Testis (tissue), 3 donors: ENCODE measurements around the gene TEN1. TPM values are rescaled to one million over a fixed set of nuclear protein-coding genes. Genes with fewer than 3 reads are reported as not detected.
A peak's percentile ranks its signal among the peaks of the same experiment; 100 is the strongest.

ENCODE experiments used
- DNase-seq: peaks from one replicate; pipeline ENCODE4 v3.0.0-alpha.2; 2019
- H3K27ac ChIP-seq, 2 donors: fragments of 200-600 bp; sonication (generic); one replicate each; pipeline ENCODE4 v1.5.1; 2019
- H3K27me3 ChIP-seq: fragments of 200-600 bp; sonication (generic); one replicate; pipeline ENCODE4 v1.5.1; 2019
- H3K36me3 ChIP-seq: fragments of 200-600 bp; sonication (generic); one replicate; pipeline ENCODE4 v1.5.1; 2017; ENCODE audit warnings: low read depth; ENCODE audit errors: missing control alignments
- H3K4me1 ChIP-seq: fragments of 200-600 bp; sonication (generic); one replicate; pipeline ENCODE4 v1.5.1; 2019
- H3K4me3 ChIP-seq, 2 donors: fragments of 200-600 bp; sonication (generic); one replicate each; pipeline ENCODE4 v1.5.1; 2017 to 2019
- H3K9me3 ChIP-seq: fragments of 200-600 bp; sonication (generic); one replicate; pipeline ENCODE4 v1.5.1; 2017
- POLR2A ChIP-seq: fragments of 450-650 bp; IDR thresholded peaks from one replicate; pipeline ENCODE4 v1.6.1; 2017; ENCODE audit warnings: antibody characterized with exemption, mild to moderate bottlenecking, moderate library complexity
- WGBS, 2 donors: methylation state at CpG; one replicate each; pipeline ENCODE4 v1.1.5; 2018; 5-methylcytosine and 5-hydroxymethylcytosine counted together
- intact Hi-C: fragments of 100-400 bp; cut with DNase I; formaldehyde crosslinking; loops from one replicate; pipeline ENCODE4 v1.15.1; 2023; ENCODE audit warnings: low total_unique reads
- polyA plus RNA-seq: library from polyadenylated mRNA; stranded (reverse); fragments of 350-450 nt; fragmentation: Illumina TruSeq; extraction: RNeasy Lipid Tissue Mini Kit (QIAGEN cat#74804); gene quantifications from one replicate; pipeline ENCODE4 v1.2.3, GENCODE V29; 2014; ENCODE audit warnings: low read depth, low replicate concordance; ENCODE audit not compliant: insufficient read depth
- total RNA-seq, 2 donors: library from RNA; depleted of rRNA; stranded (reverse); fragments of >200 nt; gene quantifications; one replicate each; pipeline ENCODE4 v1.2.3, GENCODE V29; 2016
- TF ChIP-seq, protein P1 (sequence below), 3 experiments: fragments of 450-650 bp in 2 of 3; fragments of 200-600 bp in 1 of 3; sonication (generic) in 1 of 3; IDR thresholded peaks; one replicate each; pipeline ENCODE4 v1.5.1; 2016 to 2019; ENCODE audit warnings: antibody characterized with exemption in 3 of 3, mild to moderate bottlenecking in 2 of 3, moderate library complexity in 1 of 3

Gene TEN1
- total and polyA plus RNA-seq, 3 donors from 2014 or later, result 15.4 to 19.5 (median 17.8) TPM

DNA sequence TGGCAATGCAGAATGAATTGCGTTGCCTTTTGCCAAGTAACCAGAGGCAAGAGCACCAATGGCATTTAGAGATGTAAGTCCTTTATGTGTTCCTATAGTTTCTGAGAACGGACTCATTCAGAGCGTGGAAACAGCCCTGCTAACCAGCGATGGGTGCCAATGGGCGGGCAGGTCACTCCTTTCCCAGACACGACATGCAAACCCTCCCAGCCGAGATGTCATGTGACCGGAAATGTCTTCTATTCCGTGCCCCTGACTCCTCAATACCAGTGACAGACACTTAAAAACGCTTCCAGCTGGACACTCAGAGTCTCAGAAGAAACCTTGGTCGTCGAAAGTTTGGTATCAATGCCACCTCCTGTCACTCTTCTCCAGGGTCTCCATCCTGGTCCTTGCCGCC, 41.4 kb upstream of the TEN1 start:
- H3K4me1 ChIP-seq, result peaks cover 5% of the 10 kb centered on the region
- no peak for DNase-seq
- H3K27ac ChIP-seq, result no peak overlapping the region
- no peak overlapping the region for H3K4me3 ChIP-seq
- 89 to 90% methylated on average over 13 of the region's 13 CpGs for WGBS, 2 donors
- TF ChIP-seq, protein P1, sequence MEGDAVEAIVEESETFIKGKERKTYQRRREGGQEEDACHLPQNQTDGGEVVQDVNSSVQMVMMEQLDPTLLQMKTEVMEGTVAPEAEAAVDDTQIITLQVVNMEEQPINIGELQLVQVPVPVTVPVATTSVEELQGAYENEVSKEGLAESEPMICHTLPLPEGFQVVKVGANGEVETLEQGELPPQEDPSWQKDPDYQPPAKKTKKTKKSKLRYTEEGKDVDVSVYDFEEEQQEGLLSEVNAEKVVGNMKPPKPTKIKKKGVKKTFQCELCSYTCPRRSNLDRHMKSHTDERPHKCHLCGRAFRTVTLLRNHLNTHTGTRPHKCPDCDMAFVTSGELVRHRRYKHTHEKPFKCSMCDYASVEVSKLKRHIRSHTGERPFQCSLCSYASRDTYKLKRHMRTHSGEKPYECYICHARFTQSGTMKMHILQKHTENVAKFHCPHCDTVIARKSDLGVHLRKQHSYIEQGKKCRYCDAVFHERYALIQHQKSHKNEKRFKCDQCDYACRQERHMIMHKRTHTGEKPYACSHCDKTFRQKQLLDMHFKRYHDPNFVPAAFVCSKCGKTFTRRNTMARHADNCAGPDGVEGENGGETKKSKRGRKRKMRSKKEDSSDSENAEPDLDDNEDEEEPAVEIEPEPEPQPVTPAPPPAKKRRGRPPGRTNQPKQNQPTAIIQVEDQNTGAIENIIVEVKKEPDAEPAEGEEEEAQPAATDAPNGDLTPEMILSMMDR (IDR thresholded peaks at IDR 0.05), result no peak
- TF ChIP-seq POLR2A, result no peak
- no peaks in the 10 kb centered on the region for H3K36me3 ChIP-seq
- no peaks in the 10 kb centered on the region for H3K9me3 ChIP-seq
- intact Hi-C loops, result no loop called here
- no peaks in the 10 kb centered on the region for H3K27me3 ChIP-seq

DNA sequence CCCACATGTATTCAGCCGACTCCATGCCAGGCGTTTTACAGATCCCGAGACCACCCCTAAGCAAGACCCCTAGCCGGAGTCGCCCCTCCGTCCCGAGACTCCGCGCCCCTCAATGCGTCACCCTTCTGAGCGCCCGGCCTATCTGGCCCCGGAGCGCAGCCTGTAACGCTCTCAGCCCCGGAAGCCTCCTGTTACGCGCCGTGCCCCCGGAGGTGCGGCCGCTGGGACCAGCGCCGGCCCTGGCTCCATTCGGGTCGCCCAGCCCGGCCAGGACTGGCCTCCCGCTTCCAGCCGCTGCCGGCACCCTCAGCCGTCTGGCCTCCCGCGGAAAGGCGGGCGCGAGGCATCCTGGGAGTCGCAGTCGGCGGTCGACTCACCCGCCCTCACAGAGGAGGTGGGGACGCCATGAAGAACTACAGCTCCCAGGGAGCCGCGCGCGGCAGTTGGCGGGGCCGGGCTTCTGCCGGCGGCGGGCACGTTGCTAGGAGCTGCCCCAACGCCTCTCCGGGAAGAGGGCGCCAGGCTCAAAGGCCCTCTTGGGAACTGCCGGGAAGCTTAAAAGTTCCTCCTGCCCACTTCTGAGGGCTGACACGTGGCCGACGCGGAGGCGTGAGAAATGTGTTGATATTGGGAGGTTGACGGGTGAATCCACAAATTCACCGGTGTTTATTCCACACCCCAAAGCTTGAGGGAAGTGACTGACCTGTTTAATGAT, 38.2 kb upstream of the TEN1 start, which contains the start of gene FBF1:
Gene FBF1 (minus strand): TSS at position 316 of the 715 bp plus-strand sequence. CDS start 2,893 bp downstream, outside the sequence.
- 0 to 1% methylated on average over 22 to 45 of the region's 63 CpGs for WGBS, 2 donors
- TF ChIP-seq, protein P1 (IDR thresholded peaks at IDR 0.05), result no peak
- TF ChIP-seq POLR2A, result peak; percentile 62
- intact Hi-C loops, result no loop called here
- Histone ChIP-seq H3K9me3 (no peaks in the 10 kb centered on the region), H3K4me1 (peaks cover 5% of the 10 kb centered on the region), H3K36me3 (no peaks in the 10 kb centered on the region), H3K27ac (peak within 1 kb of the TSS; percentile 80 to 83), H3K27me3 (no peaks in the 10 kb centered on the region), H3K4me3 (peak within 1 kb of the TSS; percentile 88 to 89)
- peak; percentile 97 for DNase-seq

DNA sequence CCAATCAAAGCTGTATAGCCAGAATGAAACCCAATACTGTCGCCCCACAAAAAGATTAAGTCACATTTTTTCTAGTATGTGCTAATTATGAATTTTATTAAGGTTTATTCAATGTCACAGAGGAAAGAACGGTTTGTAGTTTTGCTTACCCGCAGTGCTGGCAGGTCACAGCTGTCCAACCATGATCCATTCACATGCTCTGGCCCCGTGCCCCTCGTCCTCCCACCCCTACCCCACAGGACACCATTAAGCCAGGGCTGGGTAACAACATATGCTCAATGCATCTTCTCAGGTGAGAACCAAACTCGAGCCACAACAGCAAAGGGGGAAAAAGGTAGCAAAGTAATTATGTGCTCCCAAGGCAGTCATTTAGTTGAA, 37.6 kb upstream of the TEN1 start:
- peak; percentile 31 for DNase-seq
- Histone ChIP-seq H3K4me1 (peaks cover 5% of the 10 kb centered on the region), H3K4me3 (peak overlapping the region; percentile 88 to 89), H3K36me3 (no peaks in the 10 kb centered on the region), H3K27ac (peak overlapping the region in 1 of 2 donors; percentile 80), H3K9me3 (no peaks in the 10 kb centered on the region), H3K27me3 (no peaks in the 10 kb centered on the region)
- 13 to 23% methylated on average over 6 of the region's 6 CpGs for WGBS, 2 donors
- intact Hi-C loops, result no loop called here
- TF ChIP-seq, protein P1 (IDR thresholded peaks at IDR 0.05), result no peak
- no peak for TF ChIP-seq POLR2A

DNA sequence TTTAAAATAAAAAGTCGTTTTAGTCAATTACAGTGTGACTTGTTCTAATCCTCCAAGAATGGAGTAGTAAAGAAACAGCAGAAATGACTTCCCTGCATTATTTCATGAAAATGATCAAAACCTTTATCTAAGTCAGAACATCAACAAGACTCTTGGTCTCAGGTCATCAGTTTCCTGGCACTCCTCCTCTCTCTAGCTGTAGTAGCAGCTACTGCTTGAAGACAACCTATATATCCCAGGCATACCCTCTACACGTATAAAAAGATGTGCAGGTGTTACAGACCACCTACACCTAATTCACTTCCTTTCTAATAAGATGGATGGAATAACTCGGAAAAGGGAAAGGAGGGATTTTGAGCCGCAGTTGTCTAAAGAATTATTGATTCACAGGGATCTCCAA, 36.6 kb upstream of the TEN1 start:
- DNase-seq, result no peak
- WGBS, 2 donors, result 90 to 91% methylated on average over 4 of the region's 4 CpGs
- no peaks in the 10 kb centered on the region for H3K9me3 ChIP-seq
- no peak overlapping the region for H3K27ac ChIP-seq
- no peak overlapping the region for H3K4me3 ChIP-seq
- H3K27me3 ChIP-seq, result no peaks in the 10 kb centered on the region
- TF ChIP-seq, protein P1 (IDR thresholded peaks at IDR 0.05), result no peak
- no peak for TF ChIP-seq POLR2A
- no peaks in the 10 kb centered on the region for H3K36me3 ChIP-seq
- intact Hi-C loops, result no loop called here
- peaks cover 5% of the 10 kb centered on the region for H3K4me1 ChIP-seq

DNA sequence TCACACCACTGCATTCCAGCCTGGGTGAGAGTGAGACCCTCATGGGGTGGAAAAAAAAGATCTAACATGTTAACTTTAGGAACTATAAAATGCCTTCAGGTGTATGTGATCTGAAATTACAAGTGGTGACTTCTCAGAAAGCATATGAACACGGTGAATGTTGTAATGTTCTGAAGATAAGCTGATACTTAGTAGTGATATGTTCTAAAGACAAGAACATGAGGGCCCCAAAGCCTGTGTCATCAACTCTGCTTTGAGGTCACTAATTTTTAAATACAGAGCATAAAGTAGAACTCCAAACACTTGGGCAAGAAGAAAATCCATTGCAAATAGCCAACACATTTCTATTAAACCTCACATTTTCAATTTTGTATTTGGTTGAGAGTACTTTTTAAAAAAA, 35.5 kb upstream of the TEN1 start:
- no peaks in the 10 kb centered on the region for H3K27me3 ChIP-seq
- intact Hi-C loops, result no loop called here
- TF ChIP-seq, protein P1 (IDR thresholded peaks at IDR 0.05), result no peak
- TF ChIP-seq POLR2A, result no peak
- no peaks in the 10 kb centered on the region for H3K9me3 ChIP-seq
- 60 to 76% methylated on average over 1 of the region's 1 CpG for WGBS, 2 donors
- no peaks in the 10 kb centered on the region for H3K36me3 ChIP-seq
- peaks cover 5% of the 10 kb centered on the region for H3K4me1 ChIP-seq
- no peak overlapping the region for H3K27ac ChIP-seq
- no peak overlapping the region for H3K4me3 ChIP-seq
- DNase-seq, result no peak
